Peyer's patch (tissue), 4 donors: ENCODE results near the gene RAD50. TPM values are rescaled to one million over a fixed set of nuclear protein-coding genes. Genes with fewer than 3 reads are reported as not detected.

Experiments used
- DNase-seq, 3 donors: peaks; one replicate each; pipeline ENCODE4 v3.0.0-alpha.2; 2017 to 2019
- H3K27ac ChIP-seq, 4 donors: fragments of 200-600 bp; sonication (generic); one replicate each; pipeline ENCODE4 v1.5.1; 2016 to 2019
- H3K27me3 ChIP-seq, 2 donors: fragments of 200-600 bp; sonication (generic); one replicate each; pipeline ENCODE4 v1.5.1; 2019
- H3K36me3 ChIP-seq, 3 donors: fragments of 200-600 bp; sonication (generic); one replicate each; pipeline ENCODE4 v1.5.1; 2016 to 2019
- H3K4me1 ChIP-seq, 4 donors: fragments of 200-600 bp; sonication (generic); one replicate each; pipeline ENCODE4 v1.5.1; 2016 to 2019
- H3K4me3 ChIP-seq, 4 donors: fragments of 200-600 bp; sonication (generic); 1 replicate in 3 of 4; 2 replicates in 1 of 4; pipeline ENCODE4 v1.5.1; 2016 to 2019; ENCODE audit warnings: mild to moderate bottlenecking in 1 of 4
- H3K9me3 ChIP-seq, 4 donors: fragments of 200-600 bp; sonication (generic); one replicate each; pipeline ENCODE4 v1.5.1; 2016 to 2019; ENCODE audit warnings: mild to moderate bottlenecking in 1 of 4
- POLR2A ChIP-seq, 2 donors: fragments of 450-650 bp; IDR thresholded peaks; one replicate each; pipeline ENCODE4 v1.5.1; 2017; ENCODE audit warnings: antibody characterized with exemption in 2 of 2, mild to moderate bottlenecking in 2 of 2, moderate library complexity in 2 of 2
- total RNA-seq, 4 donors: library from RNA; depleted of rRNA; stranded (reverse); fragments of >200 nt; gene quantifications; one replicate each; pipeline ENCODE4 v1.1.0, GENCODE V29; 2016
- TF ChIP-seq, protein P1 (sequence below), 6 experiments: fragments of 450-650 bp in 4 of 6; fragments of 200-600 bp in 2 of 6; sonication (generic) in 1 of 6; IDR thresholded peaks; one replicate each; pipeline ENCODE4 v1.5.1; 2017 to 2019; ENCODE audit warnings: antibody characterized with exemption in 6 of 6, mild to moderate bottlenecking in 3 of 6, moderate library complexity in 1 of 6

Gene RAD50
- total RNA-seq, 4 donors from 2014 or later, result 47.5 to 102 (median 54.3) TPM

DNA sequence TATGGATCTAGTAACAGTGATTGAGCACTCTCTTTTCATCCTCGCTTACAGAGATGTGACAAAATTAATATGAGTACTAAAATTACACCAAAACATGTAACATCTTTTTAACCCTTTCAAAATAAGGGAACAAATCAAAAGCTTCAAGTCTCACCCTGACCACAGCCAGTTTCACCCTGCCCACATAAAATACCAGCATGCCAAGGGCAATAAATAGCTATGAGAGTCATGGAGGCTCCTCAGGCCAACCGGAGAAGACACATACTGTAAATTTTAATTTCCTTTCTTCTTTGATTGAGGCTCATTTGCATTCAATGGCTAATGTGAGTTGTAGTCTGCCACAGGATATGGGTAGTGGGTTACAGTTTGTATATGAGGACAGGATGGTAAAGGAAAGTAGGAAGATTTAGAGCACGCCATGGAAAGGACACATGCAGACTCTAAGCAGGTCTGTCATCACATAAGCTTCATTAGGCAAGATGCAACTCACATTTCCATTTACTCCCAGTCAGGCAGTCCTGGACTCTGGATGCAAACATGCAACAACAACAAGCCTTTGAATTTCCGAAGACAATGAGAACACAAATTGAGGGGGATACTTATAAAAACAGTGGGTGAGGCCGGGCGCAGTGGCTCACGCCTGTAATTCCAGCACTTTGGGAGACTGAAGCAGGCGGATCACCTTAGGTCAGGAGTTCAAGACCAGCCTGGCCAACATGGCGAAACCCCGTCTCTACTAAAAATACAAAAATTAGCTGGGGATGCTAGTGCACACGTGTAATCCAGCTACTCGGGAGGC, 128.3 kb downstream of the RAD50 start:
- TF ChIP-seq, protein P1, sequence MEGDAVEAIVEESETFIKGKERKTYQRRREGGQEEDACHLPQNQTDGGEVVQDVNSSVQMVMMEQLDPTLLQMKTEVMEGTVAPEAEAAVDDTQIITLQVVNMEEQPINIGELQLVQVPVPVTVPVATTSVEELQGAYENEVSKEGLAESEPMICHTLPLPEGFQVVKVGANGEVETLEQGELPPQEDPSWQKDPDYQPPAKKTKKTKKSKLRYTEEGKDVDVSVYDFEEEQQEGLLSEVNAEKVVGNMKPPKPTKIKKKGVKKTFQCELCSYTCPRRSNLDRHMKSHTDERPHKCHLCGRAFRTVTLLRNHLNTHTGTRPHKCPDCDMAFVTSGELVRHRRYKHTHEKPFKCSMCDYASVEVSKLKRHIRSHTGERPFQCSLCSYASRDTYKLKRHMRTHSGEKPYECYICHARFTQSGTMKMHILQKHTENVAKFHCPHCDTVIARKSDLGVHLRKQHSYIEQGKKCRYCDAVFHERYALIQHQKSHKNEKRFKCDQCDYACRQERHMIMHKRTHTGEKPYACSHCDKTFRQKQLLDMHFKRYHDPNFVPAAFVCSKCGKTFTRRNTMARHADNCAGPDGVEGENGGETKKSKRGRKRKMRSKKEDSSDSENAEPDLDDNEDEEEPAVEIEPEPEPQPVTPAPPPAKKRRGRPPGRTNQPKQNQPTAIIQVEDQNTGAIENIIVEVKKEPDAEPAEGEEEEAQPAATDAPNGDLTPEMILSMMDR (IDR thresholded peaks at IDR 0.05), result no peak
- TF ChIP-seq POLR2A (IDR thresholded peaks at IDR 0.05), result no peak
- H3K4me1 ChIP-seq, result no peaks in the 10 kb centered on the region
- no peak for DNase-seq

GRCh38 chr5:132686193-132686592, 129.4 kb downstream of the RAD50 start:
- Histone ChIP-seq H3K4me3 (no peak overlapping the region), H3K27me3 (no peaks in the 10 kb centered on the region), H3K4me1 (no peaks in the 10 kb centered on the region), H3K9me3 (no peaks in the 10 kb centered on the region), H3K27ac (no peak overlapping the region), H3K36me3 (no peaks in the 10 kb centered on the region)
- no peak for DNase-seq
- no peak for TF ChIP-seq POLR2A (IDR thresholded peaks at IDR 0.05)
- TF ChIP-seq, protein P1 (IDR thresholded peaks at IDR 0.05), result no peak

More for the DNA sequence above, 128.3 kb downstream of the RAD50 start:
- Histone ChIP-seq H3K4me3 (no peak overlapping the region), H3K27ac (no peak overlapping the region), H3K36me3 (no peaks in the 10 kb centered on the region), H3K9me3 (no peaks in the 10 kb centered on the region), H3K27me3 (no peaks in the 10 kb centered on the region)

DNA sequence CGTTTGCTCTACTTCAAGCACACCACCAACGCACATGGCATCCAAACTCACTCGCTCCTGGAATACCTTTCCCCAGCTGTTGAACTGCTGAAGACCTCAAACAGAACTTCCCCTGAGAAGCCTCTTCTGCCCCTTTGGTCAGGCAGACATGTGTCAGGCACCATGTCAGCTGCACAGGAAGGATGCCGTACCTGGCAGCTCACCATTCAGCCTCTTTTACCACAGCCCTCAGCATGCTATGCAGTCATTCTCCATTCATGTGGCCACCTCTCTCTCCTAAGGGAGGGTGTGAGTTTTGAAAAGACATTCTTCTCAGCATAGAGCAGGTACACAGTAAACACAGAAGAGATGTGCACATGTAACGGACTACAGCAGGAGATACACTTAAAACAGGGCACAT, 131.2 kb downstream of the RAD50 start:
- DNase-seq, result no peak

DNA sequence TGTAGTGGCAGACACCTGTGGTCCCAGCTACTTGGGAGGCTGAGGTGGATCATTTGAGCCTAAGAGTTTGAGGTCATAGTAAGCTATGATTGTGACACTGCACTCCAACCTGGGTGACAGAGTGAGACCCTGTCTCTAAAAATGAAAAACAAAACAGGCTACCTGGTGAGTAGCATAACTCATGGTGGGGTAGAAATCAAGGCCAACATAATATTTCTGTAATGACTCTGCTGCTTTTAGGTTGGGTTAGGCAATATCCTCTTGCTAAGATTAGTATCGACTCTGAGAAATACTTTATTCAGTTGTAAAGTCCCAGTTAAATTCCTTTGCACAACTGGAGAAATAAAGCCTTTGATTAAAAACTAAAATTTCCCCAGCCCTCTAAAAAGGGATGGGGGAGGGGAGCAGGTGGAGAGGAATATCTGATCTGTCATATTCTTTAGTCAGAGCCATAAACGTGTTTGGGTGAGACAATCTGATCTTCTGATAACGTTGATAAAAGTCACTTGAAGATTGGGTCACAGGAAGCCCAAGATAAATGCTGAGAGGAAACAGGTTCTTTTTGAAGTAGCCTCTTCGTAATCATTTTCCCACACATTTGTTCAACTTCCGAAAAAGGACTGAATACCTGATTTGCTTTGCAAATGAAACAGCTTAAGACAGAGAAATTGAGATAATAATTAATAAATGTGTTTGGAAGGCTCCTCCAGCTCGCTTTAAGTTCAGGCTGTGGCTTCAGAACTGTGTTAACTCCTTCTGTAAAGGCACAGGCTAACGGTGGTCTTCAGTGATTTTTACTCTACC, 132.0 kb downstream of the RAD50 start:
- DNase-seq, result no peak
- Histone ChIP-seq H3K36me3 (no peaks in the 10 kb centered on the region), H3K27ac (no peak overlapping the region), H3K4me3 (no peak overlapping the region), H3K27me3 (no peaks in the 10 kb centered on the region), H3K9me3 (no peaks in the 10 kb centered on the region), H3K4me1 (no peaks in the 10 kb centered on the region)
- TF ChIP-seq, protein P1 (IDR thresholded peaks at IDR 0.05), result no peak
- TF ChIP-seq POLR2A (IDR thresholded peaks at IDR 0.05), result no peak

More for the DNA sequence above, 131.2 kb downstream of the RAD50 start:
- TF ChIP-seq, protein P1 (IDR thresholded peaks at IDR 0.05), result no peak
- TF ChIP-seq POLR2A (IDR thresholded peaks at IDR 0.05), result no peak
- Histone ChIP-seq H3K4me3 (no peak overlapping the region), H3K27me3 (no peaks in the 10 kb centered on the region), H3K36me3 (no peaks in the 10 kb centered on the region), H3K4me1 (no peaks in the 10 kb centered on the region), H3K27ac (no peak overlapping the region), H3K9me3 (no peaks in the 10 kb centered on the region)

GRCh38 chr5:132689513-132689912, 132.7 kb downstream of the RAD50 start:
- no peak for TF ChIP-seq POLR2A (IDR thresholded peaks at IDR 0.05)
- TF ChIP-seq, protein P1 (IDR thresholded peaks at IDR 0.05), result no peak
- DNase-seq, result no peak
- Histone ChIP-seq H3K36me3 (no peaks in the 10 kb centered on the region), H3K27me3 (no peaks in the 10 kb centered on the region), H3K27ac (no peak overlapping the region), H3K4me1 (no peaks in the 10 kb centered on the region), H3K4me3 (no peak overlapping the region), H3K9me3 (no peaks in the 10 kb centered on the region)
